Tibial artery (tissue), 4 donors: ENCODE data around the gene LGALS7.

Experiments used
- DNase-seq, 2 donors: peaks; one replicate each; pipeline ENCODE4 v3.0.0-alpha.2; 2019
- H3K27ac ChIP-seq, 2 donors: fragments of 200-600 bp; sonication (generic) in 1 of 2; 1 replicate in 1 of 2; 2 replicates in 1 of 2; pipeline ENCODE4 v1.5.1; 2018 to 2019; ENCODE audit warnings: mild to moderate bottlenecking in 1 of 2
- H3K27me3 ChIP-seq, 2 donors: fragments of 200-600 bp; sonication (generic) in 1 of 2; one replicate each; pipeline versions ENCODE4 v1.5.1 to v1.6.0; 2016 to 2019
- H3K36me3 ChIP-seq, 3 donors: fragments of 200-600 bp; sonication (generic) in 2 of 3; one replicate each; pipeline ENCODE4 v1.5.1; 2016 to 2019; ENCODE audit warnings: mild to moderate bottlenecking in 2 of 3
- H3K4me1 ChIP-seq, 4 donors: fragments of 200-600 bp; sonication (generic) in 2 of 4; 1 replicate in 3 of 4; 2 replicates in 1 of 4; pipeline ENCODE4 v1.5.1; 2016 to 2019
- H3K4me3 ChIP-seq, 2 donors: fragments of 200-600 bp; sonication (generic) in 1 of 2; 1 replicate in 1 of 2; 2 replicates in 1 of 2; pipeline ENCODE4 v1.5.1; 2018 to 2019; ENCODE audit warnings: mild to moderate bottlenecking in 2 of 2
- H3K9me3 ChIP-seq, 3 donors: fragments of 200-600 bp; sonication (generic) in 1 of 3; one replicate each; pipeline ENCODE4 v1.5.1; 2016 to 2019
- intact Hi-C: fragments of 100-400 bp; cut with DNase I; formaldehyde crosslinking; loops from one replicate; pipeline ENCODE4 v1.15.0; 2023; ENCODE audit warnings: low total_unique reads
- TF ChIP-seq, protein P1 (sequence below), 2 experiments: fragments of 200-600 bp in 1 of 2; fragments of 450-650 bp in 1 of 2; IDR thresholded peaks; one replicate each; pipeline ENCODE4 v1.5.1; 2017 to 2019; ENCODE audit warnings: antibody characterized with exemption in 2 of 2, mild to moderate bottlenecking in 1 of 2, moderate library complexity in 1 of 2

Gene LGALS7

DNA sequence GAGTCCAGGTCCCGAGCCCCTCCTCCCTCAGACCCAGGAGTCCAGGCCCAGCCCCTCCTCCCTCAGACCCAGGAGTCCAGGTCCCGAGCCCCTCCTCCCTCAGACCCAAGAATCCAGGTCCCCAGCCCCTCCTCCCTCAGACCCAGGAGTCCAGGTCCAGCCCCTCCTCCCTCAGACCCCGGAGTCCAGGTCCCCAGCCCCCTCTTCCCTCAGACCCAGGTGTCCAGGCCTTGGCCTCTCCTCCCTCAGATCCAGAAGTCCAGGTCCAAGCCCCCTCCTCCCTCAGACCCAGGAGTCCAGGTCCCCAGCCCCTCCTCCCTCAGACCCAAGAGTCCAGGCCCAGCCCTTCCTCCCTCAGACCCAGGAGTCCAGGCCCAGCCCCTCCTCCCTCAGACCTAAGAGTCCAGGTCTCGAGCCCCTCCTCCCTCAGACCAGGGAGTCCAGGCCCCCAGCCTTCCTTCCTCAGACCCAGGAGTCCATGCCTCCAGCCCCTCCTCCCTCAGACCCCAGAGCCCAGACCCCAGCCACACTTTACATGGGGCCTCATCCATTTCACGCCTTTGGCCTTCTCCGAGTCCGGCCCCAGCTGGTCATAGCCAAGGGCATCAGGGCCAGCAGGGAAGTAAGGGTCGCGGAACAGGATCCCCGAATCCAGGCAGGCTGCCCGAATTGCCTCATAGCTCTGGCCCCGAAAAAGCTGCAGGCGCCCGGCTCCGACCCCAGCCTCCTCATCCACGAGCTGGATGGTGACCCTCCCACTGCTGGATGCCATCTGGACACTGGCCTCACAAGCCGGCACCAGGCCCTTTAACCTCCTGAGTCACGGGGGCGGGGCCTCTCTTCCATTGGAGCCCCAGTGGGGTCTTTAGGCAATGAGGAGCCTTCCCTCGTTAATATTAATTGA, 29.7 kb downstream of the LGALS7 start:
- H3K9me3 ChIP-seq = no peaks in the 10 kb centered on the region
- DNase-seq = no peak
- no peaks in the 10 kb centered on the region for H3K36me3 ChIP-seq
- H3K4me1 ChIP-seq = no peaks in the 10 kb centered on the region
- H3K4me3 ChIP-seq = no peak overlapping the region
- intact Hi-C loops = no loop called here
- H3K27me3 ChIP-seq = no peaks in the 10 kb centered on the region
- H3K27ac ChIP-seq = no peak overlapping the region
- TF ChIP-seq, protein P1, sequence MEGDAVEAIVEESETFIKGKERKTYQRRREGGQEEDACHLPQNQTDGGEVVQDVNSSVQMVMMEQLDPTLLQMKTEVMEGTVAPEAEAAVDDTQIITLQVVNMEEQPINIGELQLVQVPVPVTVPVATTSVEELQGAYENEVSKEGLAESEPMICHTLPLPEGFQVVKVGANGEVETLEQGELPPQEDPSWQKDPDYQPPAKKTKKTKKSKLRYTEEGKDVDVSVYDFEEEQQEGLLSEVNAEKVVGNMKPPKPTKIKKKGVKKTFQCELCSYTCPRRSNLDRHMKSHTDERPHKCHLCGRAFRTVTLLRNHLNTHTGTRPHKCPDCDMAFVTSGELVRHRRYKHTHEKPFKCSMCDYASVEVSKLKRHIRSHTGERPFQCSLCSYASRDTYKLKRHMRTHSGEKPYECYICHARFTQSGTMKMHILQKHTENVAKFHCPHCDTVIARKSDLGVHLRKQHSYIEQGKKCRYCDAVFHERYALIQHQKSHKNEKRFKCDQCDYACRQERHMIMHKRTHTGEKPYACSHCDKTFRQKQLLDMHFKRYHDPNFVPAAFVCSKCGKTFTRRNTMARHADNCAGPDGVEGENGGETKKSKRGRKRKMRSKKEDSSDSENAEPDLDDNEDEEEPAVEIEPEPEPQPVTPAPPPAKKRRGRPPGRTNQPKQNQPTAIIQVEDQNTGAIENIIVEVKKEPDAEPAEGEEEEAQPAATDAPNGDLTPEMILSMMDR (IDR thresholded peaks at IDR 0.05) = no peak

DNA sequence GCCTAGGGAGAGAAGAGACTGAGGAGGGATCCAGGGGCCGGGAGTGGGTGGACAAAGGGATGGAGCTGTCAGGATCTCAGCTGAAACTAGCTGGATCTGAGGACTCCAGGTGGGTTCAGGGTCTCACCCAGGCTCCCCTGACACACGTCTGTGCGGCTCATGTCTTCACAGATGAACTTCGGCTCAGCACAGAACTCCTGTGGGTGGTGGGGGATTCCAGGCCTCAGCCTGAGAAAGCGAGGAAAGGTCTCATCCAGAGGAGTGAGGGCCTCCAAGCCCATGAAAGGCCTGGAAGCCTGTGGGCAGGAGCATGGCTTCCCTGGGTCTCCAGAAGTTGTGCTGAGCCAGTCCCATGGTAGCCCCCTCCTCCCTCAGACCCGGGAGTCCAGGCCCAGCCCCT, 30.4 kb downstream of the LGALS7 start:
- Histone ChIP-seq H3K9me3 (no peaks in the 10 kb centered on the region), H3K4me3 (no peak overlapping the region), H3K27ac (no peak overlapping the region), H3K4me1 (no peaks in the 10 kb centered on the region), H3K36me3 (no peaks in the 10 kb centered on the region), H3K27me3 (no peaks in the 10 kb centered on the region)
- intact Hi-C loops = no loop called here
- TF ChIP-seq, protein P1 (IDR thresholded peaks at IDR 0.05) = no peak
- DNase-seq = no peak

DNA sequence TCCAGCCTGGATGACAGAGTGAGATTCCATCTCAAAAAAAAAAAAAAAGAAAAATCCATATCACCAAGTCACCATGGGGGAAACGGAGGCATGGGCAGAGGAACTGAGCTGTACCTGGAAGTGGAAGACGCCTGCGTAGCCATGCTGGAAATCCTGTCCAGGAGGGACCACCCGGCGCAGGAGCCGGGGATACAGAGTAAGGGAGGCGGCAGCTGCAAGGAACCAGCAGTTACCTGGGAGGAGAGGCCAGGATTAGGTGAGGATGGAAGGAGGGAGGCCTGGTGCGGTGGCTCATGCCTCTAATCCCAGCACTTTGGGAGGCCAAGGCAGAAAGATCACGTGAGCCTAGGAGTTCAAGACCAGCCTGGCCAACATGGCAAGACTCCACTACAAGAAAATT, 31.0 kb downstream of the LGALS7 start:
- intact Hi-C loops = no loop called here
- TF ChIP-seq, protein P1 (IDR thresholded peaks at IDR 0.05) = no peak

DNA sequence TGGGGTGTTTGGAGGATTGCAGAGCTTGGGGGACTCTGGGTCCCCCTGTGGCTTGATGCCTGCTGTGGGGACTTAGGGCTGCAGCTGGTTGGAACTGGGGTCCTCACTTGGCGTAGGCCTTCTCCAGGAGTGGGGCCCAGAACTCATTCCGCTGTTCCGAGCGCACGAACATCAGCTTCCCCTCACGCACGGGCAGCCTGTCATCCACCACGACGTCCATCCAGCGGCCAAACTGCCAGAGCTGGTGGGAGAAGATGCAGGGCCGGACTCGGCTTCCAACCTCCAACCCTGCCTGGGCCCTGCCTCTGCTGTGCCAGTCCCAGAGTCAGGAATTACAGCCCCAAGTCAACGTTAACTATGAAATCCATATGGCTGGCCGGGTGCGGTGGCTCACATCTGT, 31.6 kb downstream of the LGALS7 start:
- peaks cover 0 to 7% (median under 1%) of the 10 kb centered on the region in 4 donors for H3K4me1 ChIP-seq
- no peak for DNase-seq
- TF ChIP-seq, protein P1 (IDR thresholded peaks at IDR 0.05) = no peak
- no peaks in the 10 kb centered on the region for H3K9me3 ChIP-seq
- intact Hi-C loops = no loop called here
- H3K27ac ChIP-seq = no peak overlapping the region
- no peaks in the 10 kb centered on the region for H3K36me3 ChIP-seq
- H3K27me3 ChIP-seq = no peaks in the 10 kb centered on the region
- no peak overlapping the region for H3K4me3 ChIP-seq

More for the DNA sequence above, 31.0 kb downstream of the LGALS7 start:
- peaks cover 0 to under 1% (median 0%) of the 10 kb centered on the region in 4 donors for H3K4me1 ChIP-seq
- no peak for DNase-seq
- H3K4me3 ChIP-seq = no peak overlapping the region
- H3K36me3 ChIP-seq = no peaks in the 10 kb centered on the region
- no peaks in the 10 kb centered on the region for H3K27me3 ChIP-seq
- no peaks in the 10 kb centered on the region for H3K9me3 ChIP-seq
- no peak overlapping the region for H3K27ac ChIP-seq

DNA sequence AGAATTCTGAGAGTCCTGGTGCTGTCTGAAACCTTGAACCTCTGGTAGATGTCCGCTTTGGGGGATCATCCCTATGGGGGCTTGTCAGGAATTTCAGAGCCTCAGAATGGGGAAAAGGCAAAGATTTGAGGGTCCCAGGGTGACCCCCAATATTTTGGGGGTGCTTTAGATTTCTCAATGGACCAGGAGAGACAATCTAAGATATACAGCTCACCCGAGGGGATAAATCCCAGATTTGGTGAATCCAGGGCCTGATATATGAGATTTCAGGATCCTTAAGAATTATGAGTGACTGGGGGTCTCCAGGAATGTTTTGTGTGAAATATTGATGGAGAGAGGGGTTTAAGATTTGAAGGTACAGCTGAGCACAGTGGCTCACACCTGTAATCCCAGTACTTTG, 32.4 kb downstream of the LGALS7 start:
- DNase-seq = no peak
- intact Hi-C loops = no loop called here
- peaks cover 0 to 14% (median 7%) of the 10 kb centered on the region in 4 donors for H3K4me1 ChIP-seq

More for the DNA sequence above, 32.4 kb downstream of the LGALS7 start:
- Histone ChIP-seq H3K36me3 (no peaks in the 10 kb centered on the region), H3K27ac (no peak overlapping the region), H3K27me3 (no peaks in the 10 kb centered on the region), H3K9me3 (no peaks in the 10 kb centered on the region), H3K4me3 (no peak overlapping the region)
- TF ChIP-seq, protein P1 (IDR thresholded peaks at IDR 0.05) = no peak
